ENCODE data around the gene S100A5. TPM values are rescaled to one million over a fixed set of nuclear protein-coding genes. Genes with fewer than 3 reads are reported as not detected.

S100A5 gene
- total and polyA plus RNA-seq, 10 of the 15 experiments (the other 5 are each of a cell fraction or from before 2014, with no cell fraction given), result 0.47 to 0.75 (median 0.56) TPM; not detected in 6

GRCh38 chr1:153526132-153526543, 14.6 kb downstream of the S100A5 start:
- SMC1A ChIA-PET (ENCODE audit: uncharacterized antibody, unreplicated experiment), result no interaction called here
- 25% methylated on average over 8 of the region's 8 CpGs for WGBS (ENCODE audit: insufficient coverage, insufficient replicate concordance, low lambda C conversion rate, missing lambda C conversion rate)
- FAIRE-seq (no peak), ATAC-seq (no peak), DNase-seq (ENCODE audit: low read depth, low spot score) (no peak)
- no peak for TF ChIP-seq RB1 (IDR thresholded peaks at IDR 0.05; ENCODE audit: borderline replicate concordance)
- TF ChIP-seq ZNF592 (IDR thresholded peaks at IDR 0.05), result no peak
- TF ChIP-seq SP1 (IDR thresholded peaks at IDR 0.05; ENCODE audit: low read depth, low read length), result no peak
- no peak for TF ChIP-seq SUZ12 (IDR thresholded peaks at IDR 0.05; ENCODE audit: unreplicated experiment)
- no peak for TF ChIP-seq RELB (IDR thresholded peaks at IDR 0.05; ENCODE audit: low read depth)
- TF ChIP-seq CREB1 (IDR thresholded peaks at IDR 0.05; ENCODE audit: low read depth), result no peak
- no peak for TF ChIP-seq KAT2A (conservative IDR thresholded peaks at IDR 0.05; ENCODE audit: control insufficient read depth, low read depth, low read length)
- TF ChIP-seq IRF4 (IDR thresholded peaks at IDR 0.05; ENCODE audit: low read depth, low read length), result no peak
- no peak for TF ChIP-seq NBN (IDR thresholded peaks at IDR 0.05)
- TF ChIP-seq RBBP5 (conservative IDR thresholded peaks at IDR 0.05), result no peak
- TF ChIP-seq LARP7 (IDR thresholded peaks at IDR 0.05), result no peak
- no peak for TF ChIP-seq SREBF2 (IDR thresholded peaks at IDR 0.05; ENCODE audit: low read length)
- TF ChIP-seq BRCA1 (IDR thresholded peaks at IDR 0.05; ENCODE audit: low read depth, low read length), result no peak
- TF ChIP-seq FOS (IDR thresholded peaks at IDR 0.05; ENCODE audit: borderline replicate concordance, extremely low read depth, insufficient read length), result no peak
- TF ChIP-seq MAX (IDR thresholded peaks at IDR 0.05; ENCODE audit: low read depth, low read length), result no peak
- TF ChIP-seq CREM (IDR thresholded peaks at IDR 0.05; ENCODE audit: low read depth), result no peak
- no peak for TF ChIP-seq YBX1 (IDR thresholded peaks at IDR 0.05)
- Histone ChIP-seq H3K36me3 (ENCODE audit: control insufficient read depth in 2 of 2, insufficient read depth in 2 of 2, low read length in 1 of 2) (no peaks in the 10 kb centered on the region), H3K27me3 (replicated peaks in 1 of 2; ENCODE audit: control insufficient read depth in 2 of 2, insufficient read depth in 2 of 2, low read length in 1 of 2) (0 out of 4 replicates have a peak, but pooled peaks cover 0 to 3% of the 10 kb centered on the region in 2 experiments), H4K20me1 (ENCODE audit: control insufficient read depth, insufficient read depth) (no peaks in the 10 kb centered on the region), H3K4me1 (ENCODE audit: control insufficient read depth, insufficient read depth, low read length) (no peaks in the 10 kb centered on the region), H2AFZ (ENCODE audit: control insufficient read depth, low read depth, low read length) (no peak overlapping the region), H3K79me2 (ENCODE audit: control insufficient read depth, insufficient read depth, low read length) (no peaks in the 10 kb centered on the region), H3K4me3 (no peak overlapping the region), H3K9ac (ENCODE audit: control insufficient read depth, insufficient read depth, low read length) (no peak overlapping the region), H3K4me2 (ENCODE audit: control insufficient read depth, insufficient read depth) (no peak overlapping the region), H3K9me3 (replicated peaks; ENCODE audit: control insufficient read depth, insufficient read depth, low read length) (no peaks in the 10 kb centered on the region), H3K27ac (ENCODE audit: control insufficient read depth, insufficient read depth) (no peak overlapping the region)
- POLR2A ChIA-PET, result interaction anchor here (2.4 kb wide), 1 partner anchor 9 kb away, joined by 7 read pairs; the partner anchor contains the start of gene S100A6
- intact Hi-C loops (cut with micrococcal nuclease; ENCODE audit: unreplicated experiment), result no loop called here
- no TSS peak for BruUV-seq (replicated peaks)
- CTCF ChIA-PET, result interaction anchor here (1.1 to 4.2 kb wide), 6 partner anchors 15 to 92 kb away, joined by 3 to 22 read pairs (median 6); no protein-coding TSS in a partner anchor
- in situ Hi-C loops (cut with MboI), result no loop called here
- RAD21 ChIA-PET (ENCODE audit: unreplicated experiment), result no interaction called here

Data from GM12878 (cell line).